GM23248 (cell line): ENCODE measurements around the gene CNNM4.

Experiments
- EZH2 ChIP-seq: fragments of 200-600 bp; sonication (generic); IDR thresholded peaks from 2 replicates; pipeline ENCODE4 v1.6.1; 2018; ENCODE audit warnings: antibody characterized with exemption, mild to moderate bottlenecking; ENCODE audit not compliant: insufficient read depth, poor library complexity, severe bottlenecking
- EZH2phosphoT487 ChIP-seq: fragments of 200-600 bp; sonication (generic); IDR thresholded peaks from 2 replicates; pipeline ENCODE4 v1.6.1; 2018; ENCODE audit warnings: antibody characterized with exemption, moderate library complexity, mild to moderate bottlenecking, low read depth; ENCODE audit not compliant: insufficient read depth

- TF ChIP-seq EZH2 (no peak), EZH2phosphoT487 (no peak)
These were observed 34.6 kb upstream of the CNNM4 start for GRCh38 chr2:96726131-96726530.
